Measurements from ENCODE around the gene B3GNT5. TPM values are rescaled to one million over a fixed set of nuclear protein-coding genes. Genes with fewer than 3 reads are reported as not detected.

Gene B3GNT5
- total and polyA plus RNA-seq, 2 experiments from 2014 or later = 0.69 to 1.7 TPM

GRCh38 chr3:183307749-183308148 lies 54.7 kb downstream of the B3GNT5 start:
- DNase-seq (ENCODE audit: low read depth in 1 of 2, low spot score in 1 of 2) = no peak
- H3K4me3 ChIP-seq = no peak overlapping the region
- no peaks in the 10 kb centered on the region for H3K27me3 ChIP-seq
- H3K36me3 ChIP-seq = peaks cover 6% of the 10 kb centered on the region
- H3K9me3 ChIP-seq (ENCODE audit: low read depth) = no peaks in the 10 kb centered on the region
- H3K4me1 ChIP-seq (ENCODE audit: low read depth) = peaks cover 5% of the 10 kb centered on the region
- no peak overlapping the region for H3K27ac ChIP-seq
- no peak for TF ChIP-seq CTCF (IDR thresholded peaks at IDR 0.05; ENCODE audit: low read depth, low read length)

DNA sequence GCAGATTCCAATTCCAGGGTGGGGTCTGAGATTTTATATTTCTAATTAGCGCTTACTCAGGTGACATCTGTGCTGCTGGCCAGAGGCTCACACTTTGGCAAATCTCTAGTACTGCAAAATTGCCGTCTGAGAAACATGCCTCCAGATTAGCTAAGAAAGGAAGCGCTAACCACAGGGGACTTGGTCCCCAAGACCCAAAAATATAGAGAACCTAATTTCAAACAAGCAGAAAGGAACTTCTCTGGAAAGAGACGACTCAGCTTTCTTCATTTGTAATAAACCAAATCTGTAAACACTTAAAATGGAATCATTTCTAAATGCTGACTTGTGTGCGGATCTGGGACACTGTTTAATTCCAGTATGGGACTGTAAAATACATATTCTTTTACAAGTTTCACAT lies 55.7 kb downstream of the B3GNT5 start:
- Histone ChIP-seq H3K4me3 (no peak overlapping the region), H3K36me3 (peaks cover 6% of the 10 kb centered on the region), H3K27ac (no peak overlapping the region), H3K27me3 (no peaks in the 10 kb centered on the region), H3K9me3 (ENCODE audit: low read depth) (no peaks in the 10 kb centered on the region), H3K4me1 (ENCODE audit: low read depth) (peaks cover 7% of the 10 kb centered on the region)
- no peak for TF ChIP-seq CTCF (IDR thresholded peaks at IDR 0.05; ENCODE audit: low read depth, low read length)
- no peak for DNase-seq (ENCODE audit: low read depth in 1 of 2, low spot score in 1 of 2)

DNA sequence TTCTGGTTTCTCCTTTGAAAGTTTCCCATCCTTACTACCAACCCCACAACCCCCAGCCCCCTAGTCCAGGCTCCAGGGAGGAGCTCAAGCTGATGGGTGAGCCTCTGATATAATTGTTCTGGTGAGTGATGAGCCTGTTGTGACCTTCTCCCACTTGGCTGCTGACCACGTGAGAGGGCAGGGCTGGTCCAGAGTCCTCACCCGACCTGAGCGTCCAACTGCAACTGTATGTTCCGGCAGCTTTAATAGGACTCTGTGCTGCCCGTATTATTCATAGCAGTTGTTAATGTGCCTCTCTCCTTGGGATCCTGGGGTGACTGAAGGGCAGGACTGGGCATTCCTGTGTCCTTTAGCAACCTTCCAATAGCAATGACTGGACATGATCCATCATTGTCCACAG lies 56.2 kb downstream of the B3GNT5 start:
- peaks cover 6% of the 10 kb centered on the region for H3K36me3 ChIP-seq
- peaks cover 12% of the 10 kb centered on the region for H3K4me1 ChIP-seq (ENCODE audit: low read depth)
- TF ChIP-seq CTCF (IDR thresholded peaks at IDR 0.05; ENCODE audit: low read depth, low read length) = no peak
- no peaks in the 10 kb centered on the region for H3K27me3 ChIP-seq
- no peaks in the 10 kb centered on the region for H3K9me3 ChIP-seq (ENCODE audit: low read depth)
- no peak overlapping the region for H3K4me3 ChIP-seq
- DNase-seq (ENCODE audit: low read depth in 1 of 2, low spot score in 1 of 2) = no peak
- H3K27ac ChIP-seq = no peak overlapping the region

DNA sequence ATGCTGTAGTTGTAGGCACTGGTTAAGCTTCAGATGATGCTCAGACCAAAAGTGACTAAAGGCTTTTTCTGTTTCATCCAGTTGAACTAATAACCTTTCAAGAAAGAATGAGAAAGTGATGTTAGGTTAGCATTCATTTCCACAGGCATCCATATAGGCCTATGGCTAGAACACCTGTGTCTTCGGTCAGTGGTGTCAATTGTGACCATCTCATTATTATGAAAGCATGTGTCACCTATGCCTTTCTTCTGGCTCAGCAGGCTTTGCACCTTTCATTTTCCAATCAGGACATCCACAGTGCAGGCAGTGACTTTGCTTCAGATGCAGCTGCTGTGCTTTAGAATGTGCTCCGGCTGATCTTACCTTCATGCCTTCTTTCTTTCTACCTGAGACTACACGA lies 57.9 kb downstream of the B3GNT5 start:
- no peak for TF ChIP-seq CTCF (IDR thresholded peaks at IDR 0.05; ENCODE audit: low read depth, low read length)
- no peak for DNase-seq (ENCODE audit: low read depth in 1 of 2, low spot score in 1 of 2)
- Histone ChIP-seq H3K9me3 (ENCODE audit: low read depth) (no peaks in the 10 kb centered on the region), H3K36me3 (peaks cover 6% of the 10 kb centered on the region), H3K27me3 (no peaks in the 10 kb centered on the region), H3K4me3 (no peak overlapping the region), H3K4me1 (ENCODE audit: low read depth) (peaks cover 14% of the 10 kb centered on the region), H3K27ac (no peak overlapping the region)

GRCh38 chr3:183312433-183312832 lies 59.4 kb downstream of the B3GNT5 start:
- no peak for TF ChIP-seq CTCF (IDR thresholded peaks at IDR 0.05; ENCODE audit: low read depth, low read length)
- no peaks in the 10 kb centered on the region for H3K27me3 ChIP-seq
- H3K4me3 ChIP-seq = no peak overlapping the region
- H3K36me3 ChIP-seq = peaks cover 6% of the 10 kb centered on the region
- no peak overlapping the region for H3K27ac ChIP-seq
- H3K4me1 ChIP-seq (ENCODE audit: low read depth) = peaks cover 9% of the 10 kb centered on the region
- no peak for DNase-seq (ENCODE audit: low read depth in 1 of 2, low spot score in 1 of 2)
- no peaks in the 10 kb centered on the region for H3K9me3 ChIP-seq (ENCODE audit: low read depth)

DNA sequence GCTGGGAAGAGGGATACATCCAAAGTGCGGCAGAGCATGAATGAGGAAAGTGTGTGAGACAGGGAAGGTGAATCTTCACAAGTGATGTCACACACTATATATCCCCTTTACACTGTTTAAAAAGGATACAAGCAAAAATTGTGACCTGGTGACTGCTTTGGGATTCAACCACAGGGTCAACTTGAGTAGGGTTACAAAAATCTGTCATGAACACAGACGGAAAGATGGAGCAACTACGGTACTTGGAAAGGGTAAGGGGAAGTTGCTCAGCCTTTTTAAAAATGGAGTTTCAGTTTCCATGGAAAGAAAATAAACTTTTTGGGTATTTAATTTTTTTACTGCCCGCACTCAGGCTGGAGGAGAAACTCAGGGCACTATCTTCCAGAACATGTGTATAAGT lies 60.3 kb downstream of the B3GNT5 start:
- Histone ChIP-seq H3K9me3 (ENCODE audit: low read depth) (no peaks in the 10 kb centered on the region), H3K27me3 (no peaks in the 10 kb centered on the region), H3K36me3 (peaks cover 6% of the 10 kb centered on the region), H3K4me1 (ENCODE audit: low read depth) (peaks cover 12% of the 10 kb centered on the region), H3K27ac (no peak overlapping the region), H3K4me3 (no peak overlapping the region)
- no peak for TF ChIP-seq CTCF (IDR thresholded peaks at IDR 0.05; ENCODE audit: low read depth, low read length)
- DNase-seq (ENCODE audit: low read depth in 1 of 2, low spot score in 1 of 2) = no peak
